GM19043 (cell line): ENCODE results near the gene LRTM2.

ENCODE experiments used
- ATAC-seq: cut with Tn5 transposase; IDR thresholded peaks from one replicate; pipeline ENCODE4 v1.9.1; 2021; ENCODE audit warnings: low read depth; ENCODE audit not compliant: unreplicated experiment

Gene LRTM2

DNA sequence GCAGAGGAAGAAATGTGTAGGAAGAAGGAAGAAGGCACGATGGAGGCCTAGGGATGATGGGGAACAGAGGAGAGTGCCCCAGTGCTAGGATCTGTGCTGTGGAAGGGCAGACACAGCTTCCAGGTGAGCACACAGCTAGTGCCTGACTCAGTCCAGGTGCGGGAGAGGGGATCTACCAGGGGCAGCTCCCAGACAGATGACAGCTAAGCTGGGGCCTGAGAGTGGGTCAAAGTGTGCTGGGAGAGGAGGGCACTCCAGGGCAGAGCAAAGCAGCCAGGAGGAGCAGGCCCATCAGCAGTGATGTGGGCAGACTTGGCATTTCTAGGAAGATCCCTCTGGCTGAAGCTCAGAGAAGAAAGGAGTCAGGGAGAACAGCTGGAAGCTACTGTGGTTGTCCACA, 36.7 kb downstream of the LRTM2 start:
- no peak for ATAC-seq

- ATAC-seq = no peak
Measured at GRCh38 chr12:1857821-1858220, 37.5 kb downstream of the LRTM2 start.

DNA sequence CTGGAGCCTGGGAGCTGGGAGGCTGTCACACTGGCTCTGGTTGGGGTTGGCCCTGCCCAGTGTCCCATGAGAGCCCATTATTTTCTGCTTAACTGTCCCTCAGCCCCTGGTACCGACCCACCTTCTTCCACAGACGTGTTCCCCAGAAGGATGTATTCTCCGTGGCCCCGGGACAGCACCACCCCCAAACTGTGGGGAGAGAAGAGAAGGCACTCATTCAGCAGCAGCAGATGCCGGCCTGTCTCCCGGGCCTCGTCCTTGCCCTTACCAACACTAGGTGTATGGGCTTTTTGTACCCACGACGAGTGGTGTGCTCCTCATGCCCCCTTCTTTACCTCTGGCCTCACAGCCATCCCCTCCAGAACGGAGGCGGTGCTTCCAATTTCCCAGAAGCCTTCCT, 38.1 kb downstream of the LRTM2 start:
- ATAC-seq = no peak

DNA sequence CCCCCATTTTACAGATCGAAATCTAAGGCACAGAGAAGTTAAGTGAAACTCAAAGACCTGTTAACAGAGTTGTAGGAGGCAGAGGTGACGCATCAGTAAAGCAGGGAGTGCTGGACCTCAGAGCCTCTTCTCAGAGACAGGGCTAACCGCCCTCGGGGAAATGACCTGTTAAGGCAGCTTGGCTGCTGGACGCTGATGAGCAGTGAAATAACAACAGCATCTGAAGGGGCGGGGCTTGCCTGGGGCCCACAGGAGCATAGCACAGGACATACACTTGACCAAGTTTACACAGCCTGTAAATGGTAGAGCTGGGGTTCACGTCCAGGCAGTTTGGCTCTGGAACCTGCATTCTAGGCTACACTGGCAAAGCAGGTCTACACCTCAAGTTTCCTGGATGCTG, 39.3 kb downstream of the LRTM2 start:
- no peak for ATAC-seq

DNA sequence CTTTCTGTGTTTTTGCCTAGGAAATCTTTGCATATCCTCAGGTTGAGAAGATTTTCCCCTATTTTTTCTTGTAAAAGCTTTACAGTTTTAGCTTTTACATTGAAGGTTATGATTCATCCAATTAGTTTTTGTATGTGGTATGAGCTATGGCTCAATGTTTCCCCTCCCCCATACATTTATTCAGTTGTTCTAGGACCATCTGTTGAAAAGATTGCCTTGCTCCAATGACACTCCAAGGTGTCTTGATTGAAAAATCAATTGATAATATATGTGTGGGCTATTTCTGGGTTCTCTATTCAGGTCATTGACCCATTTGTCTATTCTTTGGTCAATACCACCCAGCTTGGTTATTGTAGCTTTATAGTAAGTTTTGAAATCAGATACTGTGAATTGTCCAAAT, 42.6 kb downstream of the LRTM2 start:
- ATAC-seq = no peak

DNA sequence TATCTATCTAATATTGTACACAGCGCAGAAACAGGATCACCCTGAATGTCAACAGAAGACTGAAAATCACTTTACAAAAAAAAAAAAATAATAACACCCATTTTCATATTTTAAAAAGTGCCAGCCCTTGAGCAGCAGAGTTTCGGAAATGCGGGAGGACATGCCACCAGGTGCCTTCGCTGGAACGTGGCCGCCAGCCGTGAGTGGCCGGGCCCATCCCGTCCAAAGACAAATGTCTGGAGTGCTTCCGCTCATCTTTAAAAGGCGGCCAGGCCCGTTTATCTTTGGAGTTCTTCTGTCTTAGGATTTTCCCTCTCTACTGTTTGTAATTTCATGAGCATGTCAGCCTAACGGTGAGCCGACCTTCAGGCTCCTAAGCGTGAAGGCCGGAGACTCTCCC, 43.5 kb downstream of the LRTM2 start:
- no peak for ATAC-seq

DNA sequence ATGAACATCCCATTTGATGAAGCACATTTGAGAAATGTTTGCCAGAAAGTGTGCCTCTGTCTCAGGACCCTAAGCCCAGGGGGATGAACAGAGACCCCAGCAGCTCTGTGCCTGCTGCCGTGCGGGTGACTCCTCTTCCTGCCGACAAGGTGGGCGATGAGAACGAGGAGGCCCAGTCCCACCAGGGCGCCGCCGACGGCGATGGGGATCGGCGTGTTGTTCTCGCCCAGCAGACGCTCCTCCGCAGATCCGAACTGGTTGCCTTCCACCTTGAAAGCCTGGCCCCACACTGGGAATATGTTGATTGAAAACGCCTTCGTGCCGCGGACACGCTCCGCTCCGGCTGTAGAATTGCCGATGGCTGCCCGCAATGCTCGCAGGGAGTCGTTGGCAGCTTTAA, 44.1 kb downstream of the LRTM2 start:
- no peak for ATAC-seq

DNA sequence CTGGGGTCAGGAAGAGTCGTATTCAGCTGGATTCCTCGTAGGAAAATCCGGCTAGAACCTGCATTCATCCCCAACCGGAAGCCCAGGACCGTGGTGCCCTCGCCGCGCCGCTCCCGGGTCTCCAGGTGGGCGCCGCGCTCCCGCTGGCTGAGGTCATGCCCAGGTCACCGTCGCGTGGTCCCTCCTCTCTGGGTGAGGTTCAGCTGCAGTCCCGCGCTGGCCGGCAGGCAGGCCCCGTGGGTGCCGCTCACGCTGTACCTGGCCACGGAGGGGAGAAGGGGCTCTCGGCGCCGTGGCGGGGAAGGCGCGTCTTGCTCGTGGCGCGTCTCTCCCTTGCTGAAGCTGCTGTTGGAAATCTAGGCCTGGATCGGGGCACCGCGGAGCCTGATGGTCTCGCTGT, 44.5 kb downstream of the LRTM2 start:
- no peak for ATAC-seq

DNA sequence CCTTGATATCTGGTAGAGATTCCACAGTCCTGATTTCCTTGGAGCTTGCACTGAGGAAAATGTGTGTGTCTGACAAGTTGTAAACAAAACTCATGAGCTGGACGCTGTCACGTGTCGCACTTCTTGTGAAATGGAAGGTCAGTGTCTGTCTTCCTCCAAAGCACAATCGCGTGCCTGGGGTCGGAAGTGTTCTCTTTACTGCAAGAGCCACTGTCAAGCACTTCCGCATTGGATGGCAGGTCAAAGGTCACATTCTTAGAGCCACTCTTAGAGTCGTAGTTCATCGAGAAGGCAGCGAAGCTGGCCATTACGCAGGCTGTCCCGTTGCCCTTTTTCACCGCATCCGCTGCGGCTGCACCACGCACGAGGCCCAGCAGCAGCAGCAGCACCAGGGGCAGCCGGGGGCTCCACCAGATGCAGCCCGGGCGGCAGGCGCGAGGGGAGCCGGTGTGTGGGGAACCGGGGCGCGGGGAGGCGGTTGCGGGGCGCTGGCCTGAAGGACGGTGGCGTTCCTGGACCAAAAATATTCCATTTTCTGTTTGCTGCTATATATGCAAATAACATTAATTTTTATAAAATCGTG, 45.0 kb downstream of the LRTM2 start:
- ATAC-seq = no peak

- ATAC-seq = no peak
Measured at GRCh38 chr12:1869145-1869544, 48.8 kb downstream of the LRTM2 start.

DNA sequence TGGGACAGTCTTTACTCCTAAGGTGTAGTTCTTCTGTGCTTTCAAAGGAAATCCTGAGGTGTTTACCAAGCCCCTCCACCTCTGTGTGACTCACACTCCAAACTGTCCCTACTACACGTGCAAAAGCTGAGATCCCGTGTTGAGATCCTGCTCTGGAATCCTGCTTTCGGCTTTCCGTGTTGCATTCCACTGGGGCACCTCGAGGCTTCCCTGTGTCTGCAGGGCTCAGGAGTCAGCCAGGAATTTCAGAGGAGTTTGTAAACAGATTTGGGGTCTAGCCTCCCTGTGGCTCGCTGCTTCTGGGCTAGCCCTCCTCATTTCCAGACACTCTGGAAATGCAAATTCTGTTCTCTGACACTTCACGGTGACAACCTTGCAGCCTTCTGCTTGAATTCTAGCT, 49.7 kb downstream of the LRTM2 start:
- ATAC-seq = no peak

GRCh38 chr12:1870998-1871917, 50.9 kb downstream of the LRTM2 start:
- no peak for ATAC-seq

- no peak for ATAC-seq
Measured at GRCh38 chr12:1872001-1872400, 51.6 kb downstream of the LRTM2 start.

GRCh38 chr12:1872448-1872847, 52.1 kb downstream of the LRTM2 start:
- ATAC-seq = no peak

DNA sequence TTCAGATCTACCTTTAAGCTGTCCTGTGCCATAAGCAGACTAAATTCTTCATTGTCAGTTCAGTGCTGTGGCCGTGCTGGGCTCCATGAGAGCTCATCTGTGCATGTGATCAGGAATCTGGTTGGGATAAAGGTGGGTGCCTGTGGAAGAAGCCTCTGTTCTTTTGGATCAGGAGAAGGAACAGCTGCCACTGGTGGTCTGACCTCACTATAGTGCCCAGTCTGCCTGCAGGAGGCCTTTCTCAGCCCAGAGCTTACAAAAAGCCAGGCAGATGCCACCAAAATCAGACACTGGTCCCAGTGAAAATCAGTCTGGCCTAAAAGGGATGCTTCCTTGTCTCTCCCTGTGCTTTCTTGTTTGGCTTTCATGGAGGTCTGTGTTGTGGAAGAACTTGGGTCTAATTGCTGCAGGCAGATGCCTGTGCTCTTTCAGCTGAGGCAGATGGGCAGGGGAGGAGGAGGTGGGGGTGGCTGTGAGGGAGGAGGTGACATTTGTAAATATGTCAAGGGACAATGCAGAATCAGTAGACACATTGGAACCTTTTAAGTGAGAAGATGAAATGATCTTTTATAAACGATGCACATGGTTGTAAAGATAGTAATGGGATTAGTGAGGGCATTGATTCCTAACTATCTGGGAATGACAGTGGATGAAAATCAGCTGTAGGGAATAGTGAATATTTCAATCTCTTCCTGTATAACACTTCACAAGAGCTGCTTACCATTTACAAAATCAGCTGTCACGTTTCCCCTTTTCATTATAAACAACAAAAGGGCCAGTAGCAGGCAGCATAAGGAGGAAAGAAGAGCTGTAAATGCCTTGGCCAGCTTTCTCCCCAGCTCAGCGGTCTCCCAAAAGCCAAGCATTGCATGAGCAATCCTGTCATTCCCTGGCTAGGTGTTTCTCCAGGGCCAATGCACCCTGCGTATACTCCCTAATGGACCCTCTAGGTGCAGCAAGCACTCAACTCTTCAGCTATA, 53.5 kb downstream of the LRTM2 start:
- ATAC-seq = no peak

DNA sequence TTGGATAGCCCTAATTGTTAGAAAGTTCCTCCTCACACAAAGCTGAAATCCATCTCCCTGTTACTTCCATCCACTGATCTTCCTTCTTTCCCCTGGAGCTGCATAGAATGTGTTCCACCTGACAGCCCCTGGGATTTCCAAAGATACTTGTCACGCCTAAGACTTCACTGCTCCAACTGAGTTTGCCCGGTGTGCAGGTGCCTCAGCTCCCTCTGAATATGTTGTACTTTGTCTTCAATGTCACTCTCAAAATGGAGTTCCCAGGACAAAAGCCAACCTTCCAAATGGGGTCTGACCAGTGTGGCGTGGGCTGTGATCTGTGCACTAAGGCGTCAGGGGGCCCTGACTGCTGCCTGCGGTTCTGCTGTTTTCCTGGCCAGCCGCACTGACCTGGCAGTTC, 55.2 kb downstream of the LRTM2 start:
- no peak for ATAC-seq

GRCh38 chr12:1876086-1876485, 55.7 kb downstream of the LRTM2 start:
- no peak for ATAC-seq

DNA sequence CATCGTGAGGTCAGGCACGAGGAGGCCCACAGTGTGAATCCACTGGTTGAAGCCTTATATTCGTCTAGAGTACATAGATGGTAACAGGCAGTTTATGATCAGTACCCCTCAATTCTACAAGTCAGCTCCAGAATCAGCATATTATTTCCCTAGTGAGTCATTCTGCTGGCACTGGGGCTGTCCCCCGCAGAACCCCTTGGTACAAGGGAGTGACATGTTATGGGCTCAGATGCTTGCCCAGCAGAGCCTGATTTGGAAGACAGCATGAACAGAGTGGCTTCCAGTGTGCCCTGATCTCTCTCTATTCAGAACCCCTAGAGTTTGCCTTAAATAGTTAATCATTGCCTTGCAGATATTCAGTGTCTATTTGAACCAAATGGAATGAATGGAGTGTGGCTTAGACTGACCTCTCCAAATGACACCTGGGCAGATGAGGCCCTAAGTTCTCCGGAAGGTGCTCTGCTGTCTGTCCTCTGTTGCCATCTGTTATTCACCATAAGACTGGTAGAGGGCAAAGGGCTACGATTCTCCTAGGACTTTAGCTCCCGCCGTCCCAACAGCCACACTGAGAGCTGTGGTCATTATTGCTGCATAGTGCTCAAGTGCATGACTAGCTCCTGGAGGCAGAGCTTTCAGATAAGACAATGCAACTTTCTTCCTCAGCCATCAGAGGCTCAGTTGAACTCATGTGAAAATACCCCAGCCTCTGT, 57.0 kb downstream of the LRTM2 start:
- ATAC-seq = no peak

DNA sequence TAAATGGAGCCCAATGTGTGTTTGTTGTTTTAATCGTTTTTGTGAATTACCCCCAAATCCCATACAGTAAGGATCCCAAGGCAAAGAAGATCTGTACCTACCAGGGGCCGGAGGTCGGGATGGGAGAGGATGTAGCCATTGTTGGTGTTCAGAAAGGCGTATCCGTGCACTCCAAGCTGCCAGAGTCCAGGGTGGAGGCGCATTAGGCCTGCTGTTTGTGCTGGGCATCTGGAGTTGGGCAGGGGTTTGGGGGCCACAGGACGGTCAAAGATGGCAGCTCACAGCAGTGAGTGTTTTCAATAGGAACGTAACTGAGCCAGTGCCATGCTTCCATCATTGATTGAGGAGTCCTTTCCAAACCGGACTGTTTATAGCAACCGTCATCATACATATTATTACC, 57.8 kb downstream of the LRTM2 start:
- ATAC-seq = no peak

DNA sequence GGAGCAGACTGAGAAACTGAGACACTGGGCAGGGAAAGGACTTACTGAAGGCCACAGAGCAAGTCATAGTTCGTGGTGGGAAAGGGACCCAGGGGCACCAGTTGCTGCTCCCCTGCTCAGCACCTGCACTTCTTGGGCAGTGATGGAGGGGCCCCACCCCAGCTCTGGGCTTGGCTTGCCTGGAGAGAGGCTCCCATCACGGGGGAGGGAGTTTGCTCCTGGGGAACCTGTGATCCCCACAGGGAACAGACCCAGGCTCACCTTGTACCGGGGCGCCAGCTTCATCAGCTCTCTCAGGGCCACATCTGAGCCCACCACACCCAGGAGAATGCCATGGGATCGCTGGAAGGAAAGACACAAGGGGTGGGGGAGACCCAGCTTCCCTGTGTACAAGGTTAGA, 58.3 kb downstream of the LRTM2 start:
- no peak for ATAC-seq
